Erythroblast (primary cell): ENCODE measurements around the gene NINL.

ENCODE experiments used
- GATA1 ChIP-seq: IDR thresholded peaks from 2 replicates; pipeline ENCODE4 v1.6.1; 2011; ENCODE audit warnings: low read depth, mild to moderate bottlenecking, control low read depth, low read length, moderate library complexity
- POLR2A ChIP-seq: IDR thresholded peaks from 2 replicates; pipeline ENCODE4 v1.6.1; 2011; ENCODE audit warnings: mild to moderate bottlenecking, low read length

GRCh38 chr20:25487306-25487705 is 98.0 kb downstream of the NINL start:
- no peak for TF ChIP-seq POLR2A
- no peak for TF ChIP-seq GATA1
